Activated naive CD8-positive, alpha-beta T cell treated with anti-CD3 and anti-CD28 coated beads, Interleukin-2, amount 50 U/mL, for 24 hours (primary cell): ENCODE results near the gene TTC24.

Source experiments
- ATAC-seq: fragments of 150-1000 bp; cut with Tn5 transposase; one replicate; pipeline ENCODE4 v1.10.0; 2021
- DNase-seq: peaks from one replicate; pipeline ENCODE4 v3.0.0; 2021
- H3K27ac Mint-ChIP-seq: one replicate; pipeline ENCODE4 v1.8.0; 2021; ENCODE audit warnings: mild to moderate bottlenecking, mixed read lengths
- H3K27me3 Mint-ChIP-seq: one replicate; pipeline ENCODE4 v1.8.0; 2021; ENCODE audit warnings: mixed read lengths
- H3K36me3 Mint-ChIP-seq: one replicate; pipeline ENCODE4 v1.8.0; 2021; ENCODE audit warnings: low read depth, mixed read lengths
- H3K4me1 Mint-ChIP-seq: one replicate; pipeline ENCODE4 v1.8.0; 2021; ENCODE audit warnings: mixed read lengths
- H3K4me3 Mint-ChIP-seq: one replicate; pipeline ENCODE4 v1.8.0; 2021; ENCODE audit warnings: mild to moderate bottlenecking, moderate library complexity, mixed read lengths
- H3K9me3 Mint-ChIP-seq: one replicate; pipeline ENCODE4 v1.8.0; 2021; ENCODE audit warnings: mixed read lengths

TTC24 gene

GRCh38 chr1:156589546-156589945, 10.0 kb downstream of the TTC24 start:
- Mint-ChIP-seq H3K4me3 (no peak overlapping the region), H3K9me3 (no peaks in the 10 kb centered on the region), H3K27ac (no peak overlapping the region), H3K27me3 (no peaks in the 10 kb centered on the region), H3K36me3 (peaks cover 5% of the 10 kb centered on the region), H3K4me1 (peaks cover 34% of the 10 kb centered on the region)
- ATAC-seq (no peak), DNase-seq (no peak)

GRCh38 chr1:156590326-156591180, 11.0 kb downstream of the TTC24 start:
- H3K4me3 Mint-ChIP-seq, result peak overlapping the region; percentile 83
- H3K4me1 Mint-ChIP-seq, result peaks cover 36% of the 10 kb centered on the region
- DNase-seq (no peak), ATAC-seq (no peak)
- peaks cover 11% of the 10 kb centered on the region for H3K36me3 Mint-ChIP-seq
- no peaks in the 10 kb centered on the region for H3K9me3 Mint-ChIP-seq
- H3K27ac Mint-ChIP-seq, result peak overlapping the region; percentile 52
- no peaks in the 10 kb centered on the region for H3K27me3 Mint-ChIP-seq

GRCh38 chr1:156591181-156591431, 11.6 kb downstream of the TTC24 start:
- H3K36me3 Mint-ChIP-seq, result peaks cover 15% of the 10 kb centered on the region
- peaks cover 35% of the 10 kb centered on the region for H3K4me1 Mint-ChIP-seq
- DNase-seq, result no peak
- peak; percentile 10 for ATAC-seq
- peak overlapping the region; percentile 83 for H3K4me3 Mint-ChIP-seq
- H3K9me3 Mint-ChIP-seq, result no peaks in the 10 kb centered on the region
- H3K27ac Mint-ChIP-seq, result peak overlapping the region; percentile 92
- H3K27me3 Mint-ChIP-seq, result no peaks in the 10 kb centered on the region

GRCh38 chr1:156591432-156592157, 12.1 kb downstream of the TTC24 start, which contains the start of gene NAXE:
Gene NAXE, plus strand, starts transcription at chr1:156591776. Its CDS starts 29 bp downstream, at chr1:156591805.
- H3K4me3 Mint-ChIP-seq, result peak within 1 kb of the TSS; percentile 83
- ATAC-seq, result peak; percentile 88
- H3K27me3 Mint-ChIP-seq, result no peaks in the 10 kb centered on the region
- DNase-seq, result peak; percentile 75
- H3K27ac Mint-ChIP-seq, result peak within 1 kb of the TSS; percentile 92
- peaks cover 35% of the 10 kb centered on the region for H3K4me1 Mint-ChIP-seq
- H3K9me3 Mint-ChIP-seq, result no peaks in the 10 kb centered on the region
- peaks cover 19% of the 10 kb centered on the region for H3K36me3 Mint-ChIP-seq

- no peak for ATAC-seq
- Mint-ChIP-seq H3K4me1 (peaks cover 35% of the 10 kb centered on the region), H3K4me3 (peak overlapping the region; percentile 83), H3K27me3 (no peaks in the 10 kb centered on the region), H3K27ac (peak overlapping the region; percentile 83), H3K9me3 (no peaks in the 10 kb centered on the region), H3K36me3 (peaks cover 26% of the 10 kb centered on the region)
- no peak for DNase-seq
Measured at GRCh38 chr1:156592158-156592909, 12.8 kb downstream of the TTC24 start.

- DNase-seq (no peak), ATAC-seq (no peak)
- Mint-ChIP-seq H3K9me3 (no peaks in the 10 kb centered on the region), H3K4me3 (peak overlapping the region; percentile 83), H3K4me1 (peaks cover 35% of the 10 kb centered on the region), H3K27ac (peak overlapping the region; percentile 83), H3K36me3 (peaks cover 30% of the 10 kb centered on the region), H3K27me3 (no peaks in the 10 kb centered on the region)
Measured at GRCh38 chr1:156592910-156593660, 13.6 kb downstream of the TTC24 start.

GRCh38 chr1:156593661-156593989, 14.1 kb downstream of the TTC24 start:
- Mint-ChIP-seq H3K36me3 (peaks cover 36% of the 10 kb centered on the region), H3K9me3 (no peaks in the 10 kb centered on the region), H3K4me1 (peaks cover 40% of the 10 kb centered on the region), H3K27me3 (no peaks in the 10 kb centered on the region), H3K4me3 (no peak overlapping the region), H3K27ac (no peak overlapping the region)
- no peak for DNase-seq
- no peak for ATAC-seq

GRCh38 chr1:156594190-156594589, 14.7 kb downstream of the TTC24 start:
- no peak for DNase-seq
- Mint-ChIP-seq H3K27ac (peak overlapping the region; percentile 25), H3K36me3 (peaks cover 41% of the 10 kb centered on the region), H3K4me3 (no peak overlapping the region), H3K27me3 (no peaks in the 10 kb centered on the region), H3K4me1 (peaks cover 46% of the 10 kb centered on the region), H3K9me3 (no peaks in the 10 kb centered on the region)
- no peak for ATAC-seq

- Mint-ChIP-seq H3K4me1 (peaks cover 54% of the 10 kb centered on the region), H3K36me3 (peaks cover 46% of the 10 kb centered on the region), H3K27ac (peak overlapping the region; percentile 17), H3K27me3 (no peaks in the 10 kb centered on the region), H3K4me3 (no peak overlapping the region), H3K9me3 (no peaks in the 10 kb centered on the region)
- ATAC-seq (no peak), DNase-seq (no peak)
Measured at GRCh38 chr1:156595016-156595415, 15.5 kb downstream of the TTC24 start.

- DNase-seq (no peak), ATAC-seq (no peak)
- no peaks in the 10 kb centered on the region for H3K9me3 Mint-ChIP-seq
- H3K4me1 Mint-ChIP-seq, result peaks cover 52% of the 10 kb centered on the region
- peaks cover 60% of the 10 kb centered on the region for H3K36me3 Mint-ChIP-seq
- peak overlapping the region; percentile 33 for H3K27ac Mint-ChIP-seq
- no peaks in the 10 kb centered on the region for H3K27me3 Mint-ChIP-seq
- no peak overlapping the region for H3K4me3 Mint-ChIP-seq
Measured at GRCh38 chr1:156596426-156596825, 16.9 kb downstream of the TTC24 start.

GRCh38 chr1:156598125-156598524, 18.6 kb downstream of the TTC24 start:
- Mint-ChIP-seq H3K27ac (peak overlapping the region; percentile 100), H3K4me3 (no peak overlapping the region), H3K9me3 (no peaks in the 10 kb centered on the region), H3K4me1 (peaks cover 58% of the 10 kb centered on the region), H3K27me3 (no peaks in the 10 kb centered on the region), H3K36me3 (peaks cover 58% of the 10 kb centered on the region)
- ATAC-seq (no peak), DNase-seq (no peak)

GRCh38 chr1:156598731-156599432, 19.4 kb downstream of the TTC24 start:
- ATAC-seq (no peak), DNase-seq (no peak)
- Mint-ChIP-seq H3K4me1 (peaks cover 54% of the 10 kb centered on the region), H3K27ac (peak overlapping the region; percentile 100), H3K27me3 (no peaks in the 10 kb centered on the region), H3K4me3 (peak overlapping the region; percentile 100), H3K9me3 (no peaks in the 10 kb centered on the region), H3K36me3 (peaks cover 57% of the 10 kb centered on the region)

GRCh38 chr1:156599811-156600210, 20.3 kb downstream of the TTC24 start:
- DNase-seq, result no peak
- H3K36me3 Mint-ChIP-seq, result peaks cover 54% of the 10 kb centered on the region
- peaks cover 50% of the 10 kb centered on the region for H3K4me1 Mint-ChIP-seq
- peak overlapping the region; percentile 100 for H3K4me3 Mint-ChIP-seq
- H3K9me3 Mint-ChIP-seq, result no peaks in the 10 kb centered on the region
- peak overlapping the region; percentile 100 for H3K27ac Mint-ChIP-seq
- peak; percentile 78 for ATAC-seq
- H3K27me3 Mint-ChIP-seq, result no peaks in the 10 kb centered on the region

- H3K27ac Mint-ChIP-seq, result peak overlapping the region; percentile 100
- ATAC-seq, result no peak
Measured at GRCh38 chr1:156600733-156601121, 21.2 kb downstream of the TTC24 start.

More at GRCh38 chr1:156600733-156601121, 21.2 kb downstream of the TTC24 start:
- peaks cover 47% of the 10 kb centered on the region for H3K36me3 Mint-ChIP-seq
- peaks cover 44% of the 10 kb centered on the region for H3K4me1 Mint-ChIP-seq
- H3K27me3 Mint-ChIP-seq, result no peaks in the 10 kb centered on the region
- peak overlapping the region; percentile 100 for H3K4me3 Mint-ChIP-seq
- H3K9me3 Mint-ChIP-seq, result no peaks in the 10 kb centered on the region
- peak; percentile 28 for DNase-seq
